GM23248 (cell line): ENCODE results near the gene PIEZO2.

Experiments used
- EZH2 ChIP-seq: fragments of 200-600 bp; sonication (generic); IDR thresholded peaks from 2 replicates; pipeline ENCODE4 v1.6.1; 2018; ENCODE audit warnings: antibody characterized with exemption, mild to moderate bottlenecking; ENCODE audit not compliant: insufficient read depth, poor library complexity, severe bottlenecking
- EZH2phosphoT487 ChIP-seq: fragments of 200-600 bp; sonication (generic); IDR thresholded peaks from 2 replicates; pipeline ENCODE4 v1.6.1; 2018; ENCODE audit warnings: antibody characterized with exemption, moderate library complexity, mild to moderate bottlenecking, low read depth; ENCODE audit not compliant: insufficient read depth

DNA sequence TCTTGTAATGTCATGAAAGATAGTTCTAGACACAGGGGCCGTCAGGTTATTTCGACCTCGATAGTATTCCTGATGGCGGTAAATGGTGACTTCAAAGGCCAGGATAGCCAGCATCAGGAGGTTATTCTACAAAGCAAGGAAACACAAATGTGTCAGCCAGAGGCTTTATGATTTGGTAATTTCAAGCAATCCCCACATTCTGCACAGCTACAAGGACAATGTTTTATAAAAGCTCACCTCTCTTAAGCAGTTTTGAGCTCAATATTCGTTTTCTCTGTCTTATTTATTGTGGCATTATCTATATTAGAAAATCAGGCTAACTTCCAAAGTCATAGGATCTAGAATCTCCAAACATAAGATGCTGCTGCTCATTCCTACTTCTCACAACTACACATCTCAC lies 388.4 kb downstream of the PIEZO2 start:
- no peak for TF ChIP-seq EZH2phosphoT487
- no peak for TF ChIP-seq EZH2
